Astrocyte of the cerebellum (primary cell): ENCODE results near the gene MED1.
"Not testable (repeated sequence)": the region's sequence is repeated elsewhere in the genome, so short reads cannot be mapped to it uniquely, and the experiment has no call there.

ENCODE experiments used
- DNase-seq: peaks from one replicate; pipeline ENCODE4 v3.0.0-alpha.2; 2011; ENCODE audit warnings: low read depth
- H3K4me3 ChIP-seq: 2 replicates; pipeline ENCODE4 v1.5.1; 2011; ENCODE audit warnings: mild to moderate bottlenecking, low read depth, low read length, moderate library complexity
- CTCF ChIP-seq: IDR thresholded peaks from 2 replicates; pipeline ENCODE4 v1.5.1; 2012; ENCODE audit warnings: low read length, low read depth, moderate library complexity, mild to moderate bottlenecking; ENCODE audit errors: missing control alignments
- in situ Hi-C: cut with HindIII; loops from 2 replicates; pipeline ENCODE4 v1.10.0; 2017; ENCODE audit warnings: low sequenced_read_pairs

Gene MED1, protein sequence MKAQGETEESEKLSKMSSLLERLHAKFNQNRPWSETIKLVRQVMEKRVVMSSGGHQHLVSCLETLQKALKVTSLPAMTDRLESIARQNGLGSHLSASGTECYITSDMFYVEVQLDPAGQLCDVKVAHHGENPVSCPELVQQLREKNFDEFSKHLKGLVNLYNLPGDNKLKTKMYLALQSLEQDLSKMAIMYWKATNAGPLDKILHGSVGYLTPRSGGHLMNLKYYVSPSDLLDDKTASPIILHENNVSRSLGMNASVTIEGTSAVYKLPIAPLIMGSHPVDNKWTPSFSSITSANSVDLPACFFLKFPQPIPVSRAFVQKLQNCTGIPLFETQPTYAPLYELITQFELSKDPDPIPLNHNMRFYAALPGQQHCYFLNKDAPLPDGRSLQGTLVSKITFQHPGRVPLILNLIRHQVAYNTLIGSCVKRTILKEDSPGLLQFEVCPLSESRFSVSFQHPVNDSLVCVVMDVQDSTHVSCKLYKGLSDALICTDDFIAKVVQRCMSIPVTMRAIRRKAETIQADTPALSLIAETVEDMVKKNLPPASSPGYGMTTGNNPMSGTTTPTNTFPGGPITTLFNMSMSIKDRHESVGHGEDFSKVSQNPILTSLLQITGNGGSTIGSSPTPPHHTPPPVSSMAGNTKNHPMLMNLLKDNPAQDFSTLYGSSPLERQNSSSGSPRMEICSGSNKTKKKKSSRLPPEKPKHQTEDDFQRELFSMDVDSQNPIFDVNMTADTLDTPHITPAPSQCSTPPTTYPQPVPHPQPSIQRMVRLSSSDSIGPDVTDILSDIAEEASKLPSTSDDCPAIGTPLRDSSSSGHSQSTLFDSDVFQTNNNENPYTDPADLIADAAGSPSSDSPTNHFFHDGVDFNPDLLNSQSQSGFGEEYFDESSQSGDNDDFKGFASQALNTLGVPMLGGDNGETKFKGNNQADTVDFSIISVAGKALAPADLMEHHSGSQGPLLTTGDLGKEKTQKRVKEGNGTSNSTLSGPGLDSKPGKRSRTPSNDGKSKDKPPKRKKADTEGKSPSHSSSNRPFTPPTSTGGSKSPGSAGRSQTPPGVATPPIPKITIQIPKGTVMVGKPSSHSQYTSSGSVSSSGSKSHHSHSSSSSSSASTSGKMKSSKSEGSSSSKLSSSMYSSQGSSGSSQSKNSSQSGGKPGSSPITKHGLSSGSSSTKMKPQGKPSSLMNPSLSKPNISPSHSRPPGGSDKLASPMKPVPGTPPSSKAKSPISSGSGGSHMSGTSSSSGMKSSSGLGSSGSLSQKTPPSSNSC (N-terminal part only)

DNA sequence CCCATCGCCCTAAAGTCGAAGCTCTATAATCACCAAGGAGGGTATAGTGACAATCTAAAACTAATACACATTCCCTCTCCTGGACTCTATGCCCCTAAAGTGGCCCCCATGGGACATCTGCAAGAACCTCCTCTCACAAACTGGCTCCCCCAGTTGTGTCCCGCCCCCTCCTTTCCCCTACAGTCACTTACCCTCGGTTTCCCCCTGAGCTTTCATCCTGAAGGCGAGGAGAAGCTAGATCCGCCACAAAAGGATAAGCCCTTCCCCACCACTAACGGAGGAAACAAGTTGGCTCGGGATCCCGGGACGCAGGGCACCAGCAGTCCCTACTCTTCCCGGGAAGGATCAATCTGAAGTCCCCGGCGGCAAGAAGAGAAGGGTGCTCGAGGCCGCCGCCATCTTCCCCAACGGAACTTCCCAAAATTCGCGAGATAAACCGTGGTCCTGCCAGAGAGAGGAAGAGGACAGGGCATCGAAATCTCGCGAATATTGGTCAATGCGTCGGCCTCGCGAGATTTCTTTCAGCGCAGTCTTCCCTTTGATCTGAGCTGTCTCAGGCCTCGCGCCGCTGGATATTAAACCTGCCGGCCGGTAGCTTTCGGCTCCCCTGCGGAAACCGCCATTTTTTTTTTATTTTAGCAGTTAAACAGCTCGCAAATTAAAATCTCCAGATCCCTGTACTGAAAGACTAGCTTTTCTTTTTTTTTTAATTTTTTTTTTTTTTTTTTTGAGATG lies at the start of gene MED1:
TSS of gene MED1 (minus strand) at position 417 of the 735 bp plus-strand sequence. CDS start at position 216, 201 bp downstream.
- in situ Hi-C loops: no loop called here
- DNase-seq: peak; percentile 97
- TF ChIP-seq CTCF: no peak
- peak within 1 kb of the TSS; percentile 98 for H3K4me3 ChIP-seq

GRCh38 chr17:39496921-39497320 lies 45.9 kb upstream of the MED1 start:
- in situ Hi-C loops, H3K4me3 ChIP-seq, DNase-seq: not testable (repeated sequence)

GRCh38 chr17:39487946-39488345 lies 36.9 kb upstream of the MED1 start:
- DNase-seq: no peak
- in situ Hi-C loops: no loop called here
- no peak for TF ChIP-seq CTCF
- no peak overlapping the region for H3K4me3 ChIP-seq

- DNase-seq, in situ Hi-C loops: not testable (repeated sequence)
These were observed 36.4 kb upstream of the MED1 start for GRCh38 chr17:39487490-39487889.

DNA sequence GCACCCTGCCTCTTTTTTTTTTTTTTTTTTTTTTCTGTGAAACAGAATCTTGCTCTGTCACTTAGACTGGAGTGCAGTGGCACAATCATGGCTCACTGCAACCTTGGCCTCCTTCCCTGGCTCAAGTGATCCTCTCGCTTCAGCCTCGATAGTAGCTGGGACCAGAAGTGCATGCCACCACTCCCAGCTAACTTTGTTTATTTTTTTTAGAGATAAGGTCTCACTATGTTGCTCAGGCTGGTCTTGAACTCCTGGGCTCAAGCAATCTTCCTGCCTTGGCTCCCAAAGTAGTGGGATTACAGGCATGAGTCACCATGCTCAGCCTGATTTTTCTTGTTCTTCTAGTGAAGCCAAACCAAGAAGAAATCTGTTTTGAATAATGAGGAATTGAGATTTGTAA lies 35.2 kb upstream of the MED1 start:
- H3K4me3 ChIP-seq: no peak overlapping the region
- DNase-seq: no peak
- TF ChIP-seq CTCF: no peak
- in situ Hi-C loops: no loop called here

More at GRCh38 chr17:39487490-39487889, 36.4 kb upstream of the MED1 start:
- not testable (repeated sequence) for H3K4me3 ChIP-seq

GRCh38 chr17:39485555-39485954 lies 34.5 kb upstream of the MED1 start:
- in situ Hi-C loops: no loop called here
- TF ChIP-seq CTCF: no peak
- DNase-seq: peak; percentile 54
- H3K4me3 ChIP-seq: no peak overlapping the region

DNA sequence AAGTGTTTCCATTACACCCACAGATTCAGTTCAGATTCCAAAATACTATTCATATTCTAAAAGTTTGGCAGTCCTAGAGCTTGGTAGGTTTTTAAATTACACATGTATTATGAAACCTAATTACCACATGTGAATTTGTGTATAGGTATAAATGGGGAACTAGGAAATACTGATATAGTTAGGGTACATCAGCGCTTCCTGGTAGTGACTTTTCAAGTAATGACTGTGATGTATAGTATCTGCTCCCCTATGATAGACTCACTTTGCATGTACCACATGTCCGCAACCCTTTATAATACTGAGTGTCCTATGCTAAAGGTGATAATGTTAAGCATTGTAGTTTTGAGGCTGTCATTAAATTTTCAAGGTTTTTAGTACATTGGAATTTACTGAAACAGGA lies 33.1 kb upstream of the MED1 start:
- in situ Hi-C loops: no loop called here
- H3K4me3 ChIP-seq: no peak overlapping the region

More for the DNA sequence above, 33.1 kb upstream of the MED1 start:
- DNase-seq: no peak
- no peak for TF ChIP-seq CTCF
